ENCODE measurements around the gene ANKRD12. TPM values are rescaled to one million over a fixed set of nuclear protein-coding genes. Genes with fewer than 3 reads are reported as not detected.
A peak's percentile ranks its signal among the peaks of the same experiment; 100 is the strongest.

The ANKRD12 gene
- total RNA-seq, 1 experiment from 2014 or later = 16.8 TPM

- Histone ChIP-seq H3K4me3 (ENCODE audit: low read length) (no peak overlapping the region), H3K27me3 (ENCODE audit: low read length) (no peaks in the 10 kb centered on the region), H2AFZ (ENCODE audit: low read length) (no peak overlapping the region), H3K9ac (ENCODE audit: low read length) (no peak overlapping the region), H3K27ac (ENCODE audit: low read length) (no peak overlapping the region), H3K9me3 (ENCODE audit: low read length) (no peaks in the 10 kb centered on the region), H3K9me2 (replicated peaks; ENCODE audit: insufficient read depth, low read length) (no peaks in the 10 kb centered on the region), H3K4me1 (ENCODE audit: low read length) (peaks cover 45% of the 10 kb centered on the region), H4K20me1 (ENCODE audit: insufficient read depth, low read depth, low read length) (peaks cover 47% of the 10 kb centered on the region), H3K4me2 (ENCODE audit: low read depth, low read length, poor library complexity, severe bottlenecking) (no peak overlapping the region), H3K79me2 (ENCODE audit: low read length) (peaks cover 100% of the 10 kb centered on the region), H3K36me3 (ENCODE audit: insufficient read depth, low read length) (peaks cover 72% of the 10 kb centered on the region)
- DNase-seq = no peak
These were observed 27.1 kb upstream of the ANKRD12 start for GRCh38 chr18:9109523-9109922.

DNA sequence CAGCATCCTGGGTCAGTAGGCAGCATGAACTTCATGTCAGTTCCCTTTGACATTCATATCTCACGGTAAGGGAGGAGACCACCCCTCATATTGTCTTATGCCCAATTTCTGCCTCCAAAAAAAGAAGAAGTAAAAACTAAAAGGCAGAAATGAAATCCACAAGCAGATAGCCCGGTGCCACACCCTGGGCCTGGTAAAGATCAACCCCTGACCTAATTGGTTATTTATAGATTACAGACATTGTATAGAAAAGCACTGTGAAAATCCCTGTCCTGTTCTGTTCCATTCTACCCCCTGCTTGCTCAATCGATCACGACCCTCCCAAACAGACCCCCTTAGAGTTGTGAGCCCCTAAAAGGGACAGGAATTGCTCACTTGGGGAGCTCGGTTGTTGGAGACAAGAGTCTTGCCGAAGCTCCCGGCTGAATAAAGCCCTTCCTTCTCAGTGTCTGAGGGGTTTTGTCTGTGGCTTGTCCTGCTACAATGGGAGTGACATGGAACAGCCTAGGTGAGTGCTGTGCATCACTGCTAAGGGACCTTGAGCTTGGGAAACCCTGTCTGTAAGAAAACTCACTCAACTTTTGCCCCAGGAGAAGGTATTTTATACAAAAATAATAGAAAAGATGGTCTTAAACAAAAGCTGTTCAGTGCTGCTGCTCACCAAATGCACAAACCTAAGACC lies 23.0 kb upstream of the ANKRD12 start:
- Histone ChIP-seq H3K4me2 (ENCODE audit: low read depth, low read length, poor library complexity, severe bottlenecking) (peak overlapping the region; percentile 2), H3K27ac (ENCODE audit: low read length) (no peak overlapping the region)

DNA sequence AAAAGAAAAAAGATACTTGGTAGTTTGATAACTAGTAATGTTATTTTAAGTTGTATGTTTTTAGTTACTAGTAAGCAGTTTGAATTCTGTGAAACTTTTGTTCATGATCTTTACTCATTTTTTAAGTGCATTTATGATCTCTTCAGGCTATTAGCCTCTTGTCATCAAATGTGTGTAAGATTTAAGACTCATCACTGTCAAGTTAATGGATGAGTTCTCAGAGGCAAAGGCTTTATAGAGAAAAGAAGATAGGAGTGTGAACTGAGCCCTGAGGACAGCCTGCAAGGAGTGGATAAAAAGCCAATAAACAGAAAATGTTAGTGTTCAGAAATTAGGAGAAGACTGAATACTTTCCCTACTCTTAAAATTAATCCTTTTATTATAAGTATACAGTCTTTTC lies 20.6 kb upstream of the ANKRD12 start:
- no peak for DNase-seq
- no peaks in the 10 kb centered on the region for H3K9me3 ChIP-seq (ENCODE audit: low read length)
- peaks cover 66% of the 10 kb centered on the region for H3K36me3 ChIP-seq (ENCODE audit: insufficient read depth, low read length)
- H3K79me2 ChIP-seq (ENCODE audit: low read length) = peaks cover 100% of the 10 kb centered on the region
- H3K4me2 ChIP-seq (ENCODE audit: low read depth, low read length, poor library complexity, severe bottlenecking) = no peak overlapping the region
- H4K20me1 ChIP-seq (ENCODE audit: insufficient read depth, low read depth, low read length) = peaks cover 11% of the 10 kb centered on the region; the same call in 1 of the 2 replicates
- no peak overlapping the region for H3K27ac ChIP-seq (ENCODE audit: low read length)
- no peaks in the 10 kb centered on the region for H3K9me2 ChIP-seq (replicated peaks; ENCODE audit: insufficient read depth, low read length)
- H2AFZ ChIP-seq (ENCODE audit: low read length) = no peak overlapping the region
- peaks cover 30% of the 10 kb centered on the region for H3K4me1 ChIP-seq (ENCODE audit: low read length)
- H3K4me3 ChIP-seq (ENCODE audit: low read length) = no peak overlapping the region
- H3K9ac ChIP-seq (ENCODE audit: low read length) = no peak overlapping the region
- H3K27me3 ChIP-seq (ENCODE audit: low read length) = no peaks in the 10 kb centered on the region

More for the DNA sequence above, 23.0 kb upstream of the ANKRD12 start:
- H3K9ac ChIP-seq (ENCODE audit: low read length) = no peak overlapping the region
- H2AFZ ChIP-seq (ENCODE audit: low read length) = no peak overlapping the region
- DNase-seq = no peak
- H3K4me3 ChIP-seq (ENCODE audit: low read length) = no peak overlapping the region
- no peaks in the 10 kb centered on the region for H3K9me2 ChIP-seq (replicated peaks; ENCODE audit: insufficient read depth, low read length)
- H3K36me3 ChIP-seq (ENCODE audit: insufficient read depth, low read length) = peaks cover 63% of the 10 kb centered on the region
- no peaks in the 10 kb centered on the region for H3K9me3 ChIP-seq (ENCODE audit: low read length)
- H3K4me1 ChIP-seq (ENCODE audit: low read length) = peaks cover 30% of the 10 kb centered on the region
- no peaks in the 10 kb centered on the region for H3K27me3 ChIP-seq (ENCODE audit: low read length)
- H4K20me1 ChIP-seq (ENCODE audit: insufficient read depth, low read depth, low read length) = peaks cover 11% of the 10 kb centered on the region; the same call in 1 of the 2 replicates
- H3K79me2 ChIP-seq (ENCODE audit: low read length) = peaks cover 100% of the 10 kb centered on the region

DNA sequence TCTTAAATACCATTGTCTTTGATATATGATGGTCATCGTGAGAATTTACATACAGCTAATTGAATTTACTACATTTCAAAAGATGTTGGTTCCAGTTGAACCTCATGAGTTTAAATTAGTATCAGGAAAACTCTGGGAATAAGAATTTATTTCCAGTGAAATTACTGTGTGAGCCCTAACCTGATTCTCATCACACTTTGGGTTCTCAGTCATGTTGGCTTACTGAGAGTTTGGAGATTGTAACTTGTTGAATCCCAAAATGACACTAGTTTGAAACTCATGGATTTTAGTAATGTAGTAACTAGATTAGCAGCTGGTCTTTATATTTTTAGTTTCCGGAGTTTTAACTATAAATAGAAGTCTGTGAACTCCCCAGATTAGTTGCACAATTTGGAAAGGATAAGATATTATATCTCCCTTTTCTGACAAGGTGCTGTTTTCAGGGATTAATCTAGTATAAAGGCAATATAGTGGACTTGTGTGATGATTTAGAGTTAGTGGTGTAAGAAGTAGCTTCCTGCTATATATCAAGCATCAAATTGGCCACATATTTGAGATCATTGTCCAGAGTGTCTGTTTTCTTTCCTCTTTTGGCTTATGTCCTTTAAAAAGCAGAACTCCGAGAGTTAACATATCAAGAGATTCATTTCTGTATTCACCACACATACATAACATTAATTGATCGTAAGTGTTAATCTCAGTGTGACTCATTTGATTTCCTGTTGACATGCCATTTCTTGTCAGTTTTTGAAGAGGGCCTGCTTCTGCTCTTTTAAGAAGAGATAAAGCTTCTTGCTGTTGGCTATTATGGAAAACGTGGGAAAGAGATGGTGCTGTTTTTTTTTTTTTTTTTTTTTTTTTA lies 18.4 kb upstream of the ANKRD12 start:
- H4K20me1 ChIP-seq (ENCODE audit: insufficient read depth, low read depth, low read length) = peaks cover 1% of the 10 kb centered on the region; the same call in 1 of the 2 replicates
- H3K4me1 ChIP-seq (ENCODE audit: low read length) = peaks cover 25% of the 10 kb centered on the region
- no peak for DNase-seq
- no peaks in the 10 kb centered on the region for H3K27me3 ChIP-seq (ENCODE audit: low read length)
- 0 out of 2 replicates have a peak overlapping the region, but pooled peaks have one; percentile 39 for H3K27ac ChIP-seq (ENCODE audit: low read length)
- H3K9me2 ChIP-seq (replicated peaks; ENCODE audit: insufficient read depth, low read length) = no peaks in the 10 kb centered on the region
- H3K4me2 ChIP-seq (ENCODE audit: low read depth, low read length, poor library complexity, severe bottlenecking) = no peak overlapping the region
- no peak overlapping the region for H3K4me3 ChIP-seq (ENCODE audit: low read length)
- peaks cover 99% of the 10 kb centered on the region for H3K79me2 ChIP-seq (ENCODE audit: low read length)
- H3K36me3 ChIP-seq (ENCODE audit: insufficient read depth, low read length) = peaks cover 77% of the 10 kb centered on the region
- H2AFZ ChIP-seq (ENCODE audit: low read length) = no peak overlapping the region
- H3K9ac ChIP-seq (ENCODE audit: low read length) = no peak overlapping the region
- no peaks in the 10 kb centered on the region for H3K9me3 ChIP-seq (ENCODE audit: low read length)

DNA sequence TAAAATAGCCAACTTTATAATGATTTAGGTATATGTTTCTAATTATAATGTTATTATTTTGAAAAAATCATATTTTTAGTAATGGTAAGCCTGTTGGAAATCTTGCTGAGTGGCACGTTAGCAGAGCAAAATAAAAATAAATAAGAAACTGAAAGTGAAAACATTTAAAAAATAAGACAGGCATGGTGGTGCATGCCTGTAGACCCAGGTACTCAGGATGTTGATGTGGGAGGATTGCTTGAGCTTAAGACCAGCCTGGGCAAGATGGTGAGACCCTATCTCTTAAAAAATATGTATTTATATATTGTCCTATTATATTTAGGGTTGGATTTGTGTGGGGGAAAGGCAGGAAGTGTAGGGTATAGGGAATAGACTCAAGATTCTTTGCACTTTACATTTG lies 15.8 kb upstream of the ANKRD12 start:
- Histone ChIP-seq H3K4me2 (ENCODE audit: low read depth, low read length, poor library complexity, severe bottlenecking) (no peak overlapping the region), H3K36me3 (ENCODE audit: insufficient read depth, low read length) (peaks cover 78% of the 10 kb centered on the region)

GRCh38 chr18:9123520-9123919 lies 13.1 kb upstream of the ANKRD12 start:
- Histone ChIP-seq H3K27me3 (ENCODE audit: low read length) (no peaks in the 10 kb centered on the region), H3K27ac (ENCODE audit: low read length) (no peak overlapping the region), H3K9me2 (replicated peaks; ENCODE audit: insufficient read depth, low read length) (no peaks in the 10 kb centered on the region), H3K36me3 (ENCODE audit: insufficient read depth, low read length) (peaks cover 85% of the 10 kb centered on the region), H3K4me2 (ENCODE audit: low read depth, low read length, poor library complexity, severe bottlenecking) (no peak overlapping the region), H3K4me3 (ENCODE audit: low read length) (no peak overlapping the region), H2AFZ (ENCODE audit: low read length) (no peak overlapping the region), H3K79me2 (ENCODE audit: low read length) (peaks cover 88% of the 10 kb centered on the region), H3K4me1 (ENCODE audit: low read length) (peaks cover 16% of the 10 kb centered on the region), H3K9ac (ENCODE audit: low read length) (no peak overlapping the region), H4K20me1 (ENCODE audit: insufficient read depth, low read depth, low read length) (0 out of 2 replicates have a peak, but pooled peaks cover 7% of the 10 kb centered on the region), H3K9me3 (ENCODE audit: low read length) (no peaks in the 10 kb centered on the region)
- DNase-seq = no peak

More for the DNA sequence above, 15.8 kb upstream of the ANKRD12 start:
- Histone ChIP-seq H3K27me3 (ENCODE audit: low read length) (no peaks in the 10 kb centered on the region), H3K9me2 (replicated peaks; ENCODE audit: insufficient read depth, low read length) (no peaks in the 10 kb centered on the region), H3K4me3 (ENCODE audit: low read length) (no peak overlapping the region), H2AFZ (ENCODE audit: low read length) (no peak overlapping the region), H4K20me1 (ENCODE audit: insufficient read depth, low read depth, low read length) (peaks cover 7% of the 10 kb centered on the region; the same call in 1 of the 2 replicates), H3K9me3 (ENCODE audit: low read length) (no peaks in the 10 kb centered on the region), H3K9ac (ENCODE audit: low read length) (no peak overlapping the region), H3K4me1 (ENCODE audit: low read length) (peaks cover 32% of the 10 kb centered on the region), H3K79me2 (ENCODE audit: low read length) (peaks cover 94% of the 10 kb centered on the region), H3K27ac (ENCODE audit: low read length) (no peak overlapping the region)
- no peak for DNase-seq

- no peak overlapping the region for H3K27ac ChIP-seq (ENCODE audit: low read length)
- H4K20me1 ChIP-seq (ENCODE audit: insufficient read depth, low read depth, low read length) = 0 out of 2 replicates have a peak, but pooled peaks cover 7% of the 10 kb centered on the region
- H3K4me3 ChIP-seq (ENCODE audit: low read length) = no peak overlapping the region
- H3K36me3 ChIP-seq (ENCODE audit: insufficient read depth, low read length) = peaks cover 84% of the 10 kb centered on the region
- peaks cover 83% of the 10 kb centered on the region for H3K79me2 ChIP-seq (ENCODE audit: low read length)
- no peaks in the 10 kb centered on the region for H3K9me2 ChIP-seq (replicated peaks; ENCODE audit: insufficient read depth, low read length)
- H3K4me2 ChIP-seq (ENCODE audit: low read depth, low read length, poor library complexity, severe bottlenecking) = no peak overlapping the region
- DNase-seq = no peak
- no peak overlapping the region for H3K9ac ChIP-seq (ENCODE audit: low read length)
- H3K4me1 ChIP-seq (ENCODE audit: low read length) = peaks cover 16% of the 10 kb centered on the region
- no peak overlapping the region for H2AFZ ChIP-seq (ENCODE audit: low read length)
- no peaks in the 10 kb centered on the region for H3K9me3 ChIP-seq (ENCODE audit: low read length)
- no peaks in the 10 kb centered on the region for H3K27me3 ChIP-seq (ENCODE audit: low read length)
These were observed 11.8 kb upstream of the ANKRD12 start for GRCh38 chr18:9124824-9125223.

- peaks cover 83% of the 10 kb centered on the region for H3K36me3 ChIP-seq (ENCODE audit: insufficient read depth, low read length)
- no peak overlapping the region for H3K27ac ChIP-seq (ENCODE audit: low read length)
- H3K4me2 ChIP-seq (ENCODE audit: low read depth, low read length, poor library complexity, severe bottlenecking) = no peak overlapping the region
- no peak overlapping the region for H3K4me3 ChIP-seq (ENCODE audit: low read length)
- peaks cover 16% of the 10 kb centered on the region for H3K4me1 ChIP-seq (ENCODE audit: low read length)
- H3K27me3 ChIP-seq (ENCODE audit: low read length) = no peaks in the 10 kb centered on the region
- H4K20me1 ChIP-seq (ENCODE audit: insufficient read depth, low read depth, low read length) = 0 out of 2 replicates have a peak, but pooled peaks cover 7% of the 10 kb centered on the region
- H3K9ac ChIP-seq (ENCODE audit: low read length) = no peak overlapping the region
- no peaks in the 10 kb centered on the region for H3K9me2 ChIP-seq (replicated peaks; ENCODE audit: insufficient read depth, low read length)
- no peak overlapping the region for H2AFZ ChIP-seq (ENCODE audit: low read length)
- H3K79me2 ChIP-seq (ENCODE audit: low read length) = peaks cover 82% of the 10 kb centered on the region
- no peak for DNase-seq
- no peaks in the 10 kb centered on the region for H3K9me3 ChIP-seq (ENCODE audit: low read length)
These were observed 10.2 kb upstream of the ANKRD12 start for GRCh38 chr18:9126337-9126736.
